ENCODE data around the gene LRRC3.

LRRC3 gene

GRCh38 chr21:44490405-44490804 lies 35.1 kb downstream of the LRRC3 start:
- peaks cover 12% of the 10 kb centered on the region for H3K9me3 ChIP-seq (ENCODE audit: severe bottlenecking)
- H3K27me3 ChIP-seq (ENCODE audit: insufficient read depth, poor library complexity, severe bottlenecking): peaks cover 2% of the 10 kb centered on the region
- no peak for TF ChIP-seq CTCF (IDR thresholded peaks at IDR 0.05; ENCODE audit: poor library complexity, severe bottlenecking)
- no peaks in the 10 kb centered on the region for H3K4me1 ChIP-seq (ENCODE audit: insufficient read depth, poor library complexity, severe bottlenecking)
- no peak for ATAC-seq (ENCODE audit: low read depth)
- no peaks in the 10 kb centered on the region for H3K36me3 ChIP-seq (ENCODE audit: low read depth)
- no peak overlapping the region for H3K27ac ChIP-seq (ENCODE audit: poor library complexity, severe bottlenecking)
- no peak overlapping the region for H3K4me3 ChIP-seq (ENCODE audit: severe bottlenecking)
- DNase-seq (ENCODE audit: low spot score): no peak

GRCh38 chr21:44490816-44491215 lies 35.5 kb downstream of the LRRC3 start:
- Histone ChIP-seq H3K27ac (ENCODE audit: poor library complexity, severe bottlenecking) (no peak overlapping the region), H3K36me3 (ENCODE audit: low read depth) (no peaks in the 10 kb centered on the region), H3K9me3 (ENCODE audit: severe bottlenecking) (peaks cover 12% of the 10 kb centered on the region), H3K4me1 (ENCODE audit: insufficient read depth, poor library complexity, severe bottlenecking) (no peaks in the 10 kb centered on the region), H3K27me3 (ENCODE audit: insufficient read depth, poor library complexity, severe bottlenecking) (peaks cover 5% of the 10 kb centered on the region), H3K4me3 (ENCODE audit: severe bottlenecking) (no peak overlapping the region)
- no peak for DNase-seq (ENCODE audit: low spot score)
- ATAC-seq (ENCODE audit: low read depth): no peak
- TF ChIP-seq CTCF (IDR thresholded peaks at IDR 0.05; ENCODE audit: poor library complexity, severe bottlenecking): no peak

GRCh38 chr21:44492567-44493385 lies 37.5 kb downstream of the LRRC3 start:
- no peak overlapping the region for H3K27ac ChIP-seq (ENCODE audit: poor library complexity, severe bottlenecking)
- H3K36me3 ChIP-seq (ENCODE audit: low read depth): no peaks in the 10 kb centered on the region
- DNase-seq (ENCODE audit: low spot score) (no peak), ATAC-seq (ENCODE audit: low read depth) (no peak)
- H3K9me3 ChIP-seq (ENCODE audit: severe bottlenecking): peaks cover 12% of the 10 kb centered on the region
- no peak for TF ChIP-seq CTCF (IDR thresholded peaks at IDR 0.05; ENCODE audit: poor library complexity, severe bottlenecking)
- no peak overlapping the region for H3K4me3 ChIP-seq (ENCODE audit: severe bottlenecking)
- no peaks in the 10 kb centered on the region for H3K4me1 ChIP-seq (ENCODE audit: insufficient read depth, poor library complexity, severe bottlenecking)
- H3K27me3 ChIP-seq (ENCODE audit: insufficient read depth, poor library complexity, severe bottlenecking): peaks cover 5% of the 10 kb centered on the region

- peaks cover 9% of the 10 kb centered on the region for H3K27me3 ChIP-seq (ENCODE audit: insufficient read depth, poor library complexity, severe bottlenecking)
- peaks cover 12% of the 10 kb centered on the region for H3K9me3 ChIP-seq (ENCODE audit: severe bottlenecking)
- no peak overlapping the region for H3K4me3 ChIP-seq (ENCODE audit: severe bottlenecking)
- H3K27ac ChIP-seq (ENCODE audit: poor library complexity, severe bottlenecking): no peak overlapping the region
- ATAC-seq (ENCODE audit: low read depth) (no peak), DNase-seq (ENCODE audit: low spot score) (no peak)
- TF ChIP-seq CTCF (IDR thresholded peaks at IDR 0.05; ENCODE audit: poor library complexity, severe bottlenecking): no peak
- H3K36me3 ChIP-seq (ENCODE audit: low read depth): no peaks in the 10 kb centered on the region
- H3K4me1 ChIP-seq (ENCODE audit: insufficient read depth, poor library complexity, severe bottlenecking): no peaks in the 10 kb centered on the region
These were observed 39.1 kb downstream of the LRRC3 start for GRCh38 chr21:44494418-44494817.

GRCh38 chr21:44494956-44495355 lies 39.6 kb downstream of the LRRC3 start:
- Histone ChIP-seq H3K4me1 (ENCODE audit: insufficient read depth, poor library complexity, severe bottlenecking) (no peaks in the 10 kb centered on the region), H3K4me3 (ENCODE audit: severe bottlenecking) (no peak overlapping the region), H3K9me3 (ENCODE audit: severe bottlenecking) (peaks cover 12% of the 10 kb centered on the region), H3K27ac (ENCODE audit: poor library complexity, severe bottlenecking) (no peak overlapping the region), H3K36me3 (ENCODE audit: low read depth) (no peaks in the 10 kb centered on the region), H3K27me3 (ENCODE audit: insufficient read depth, poor library complexity, severe bottlenecking) (peaks cover 9% of the 10 kb centered on the region)
- ATAC-seq (ENCODE audit: low read depth) (no peak), DNase-seq (ENCODE audit: low spot score) (no peak)
- TF ChIP-seq CTCF (IDR thresholded peaks at IDR 0.05; ENCODE audit: poor library complexity, severe bottlenecking): no peak
